SK-N-SH treated with all-trans-retinoic acid at 6 μM for 48 hours (cell line): Measurements from ENCODE around the gene PSMA7.

Experiments
- ATAC-seq: fragments of 200-7000 bp; cut with Tn5 transposase; 3 replicates; pipeline ENCODE4 v1.9.1; 2020; ENCODE audit warnings: mild to moderate bottlenecking, moderate library complexity
- ARNTL ChIP-seq: fragments of 450-650 bp; formaldehyde crosslinking; IDR thresholded peaks from 2 replicates; pipeline ENCODE4 v1.5.0; 2020; ENCODE audit warnings: low read depth, mild to moderate bottlenecking, moderate library complexity, borderline replicate concordance
- BACH2 ChIP-seq: fragments of 250-450 bp; sonication (Bioruptor Pico); IDR thresholded peaks from 2 replicates; pipeline ENCODE4 v1.9.0; 2021; ENCODE audit warnings: mild to moderate bottlenecking, borderline replicate concordance
- CREB5 ChIP-seq: fragments of 250-450 bp; sonication (Bioruptor Pico); IDR thresholded peaks from 2 replicates; pipeline ENCODE4 v1.5.1; 2020; ENCODE audit warnings: low read depth, mild to moderate bottlenecking, moderate library complexity
- CSDC2 ChIP-seq: fragments of 250-450 bp; sonication (Bioruptor Pico); IDR thresholded peaks from 2 replicates; pipeline ENCODE4 v1.5.0; 2020; ENCODE audit warnings: mild to moderate bottlenecking, moderate library complexity
- ESRRG ChIP-seq: fragments of 250-450 bp; sonication (Bioruptor Pico); IDR thresholded peaks from 2 replicates; pipeline ENCODE4 v1.6.1; 2021; ENCODE audit warnings: mild to moderate bottlenecking
- GLIS3 ChIP-seq: fragments of 250-450 bp; sonication (Bioruptor Pico); IDR thresholded peaks from 2 replicates; pipeline ENCODE4 v1.5.0; 2020; ENCODE audit warnings: mild to moderate bottlenecking, moderate library complexity
- ISL1 ChIP-seq: fragments of 250-450 bp; sonication (Bioruptor Pico); IDR thresholded peaks from 2 replicates; pipeline ENCODE4 v2.1.2; 2022; ENCODE audit warnings: mild to moderate bottlenecking, moderate library complexity
- OSR1 ChIP-seq: fragments of 250-450 bp; sonication (Bioruptor Pico); IDR thresholded peaks from 2 replicates; pipeline ENCODE4 v1.8.0; 2022; ENCODE audit warnings: moderate library complexity, mild to moderate bottlenecking, inconsistent platforms
- PATZ1 ChIP-seq: fragments of 250-450 bp; sonication (Bioruptor Pico); IDR thresholded peaks from 2 replicates; pipeline ENCODE4 v1.8.0; 2020; ENCODE audit warnings: mild to moderate bottlenecking, moderate library complexity, borderline replicate concordance
- POU6F1 ChIP-seq: fragments of 250-450 bp; sonication (Bioruptor Pico); IDR thresholded peaks from 2 replicates; pipeline ENCODE4 v1.8.0; 2021; ENCODE audit warnings: low read depth, mild to moderate bottlenecking, moderate library complexity, borderline replicate concordance
- PPARA ChIP-seq: fragments of 250-450 bp; sonication (Bioruptor Pico); IDR thresholded peaks from 2 replicates; pipeline ENCODE4 v1.5.0; 2020; ENCODE audit warnings: mild to moderate bottlenecking, borderline replicate concordance
- RARB ChIP-seq: fragments of 250-450 bp; sonication (Bioruptor Pico); IDR thresholded peaks from 2 replicates; pipeline ENCODE4 v1.8.0; 2021; ENCODE audit warnings: mild to moderate bottlenecking, moderate library complexity
- SNAI2 ChIP-seq: fragments of 250-450 bp; sonication (Bioruptor Pico); IDR thresholded peaks from 2 replicates; pipeline ENCODE4 v1.5.0; 2020; ENCODE audit warnings: mild to moderate bottlenecking, moderate library complexity
- TCF4 ChIP-seq: fragments of 250-450 bp; sonication (Bioruptor Pico); IDR thresholded peaks from 2 replicates; pipeline ENCODE4 v1.8.0; 2021; ENCODE audit warnings: mild to moderate bottlenecking, moderate library complexity, borderline replicate concordance
- TSHZ2 ChIP-seq: fragments of 250-450 bp; sonication (Bioruptor Pico); IDR thresholded peaks from 2 replicates; pipeline ENCODE4 v1.5.0; 2020; ENCODE audit warnings: mild to moderate bottlenecking, moderate library complexity
- ZC3H10 ChIP-seq: fragments of 250-450 bp; sonication (Bioruptor Pico); IDR thresholded peaks from 2 replicates; pipeline ENCODE4 v1.5.1; 2021; ENCODE audit warnings: mild to moderate bottlenecking, moderate library complexity
- ZFP3 ChIP-seq: fragments of 250-450 bp; sonication (Bioruptor Pico); IDR thresholded peaks from 2 replicates; pipeline ENCODE4 v1.5.0; 2020; ENCODE audit warnings: mild to moderate bottlenecking, moderate library complexity
- ZFP30 ChIP-seq: fragments of 450-650 bp; formaldehyde crosslinking; IDR thresholded peaks from 2 replicates; pipeline ENCODE4 v1.5.0; 2022; ENCODE audit warnings: mild to moderate bottlenecking, moderate library complexity
- ZNF565 ChIP-seq: fragments of 450-650 bp; formaldehyde crosslinking; conservative IDR thresholded peaks from 2 replicates; pipeline ENCODE4 v1.5.0; 2020; ENCODE audit warnings: low read depth, mild to moderate bottlenecking, moderate library complexity
- ZNF70 ChIP-seq: fragments of 450-650 bp; formaldehyde crosslinking; IDR thresholded peaks from 2 replicates; pipeline ENCODE4 v1.5.0; 2020; ENCODE audit warnings: mild to moderate bottlenecking, moderate library complexity
- ZNF8 ChIP-seq: fragments of 450-650 bp; formaldehyde crosslinking; IDR thresholded peaks from 2 replicates; pipeline ENCODE4 v1.5.0; 2020; ENCODE audit warnings: mild to moderate bottlenecking, moderate library complexity

The PSMA7 gene

GRCh38 chr20:62158088-62158400, 14.8 kb upstream of the PSMA7 start:
- TF ChIP-seq CREB5 (no peak), SNAI2 (CRISPR knock-in tag) (no peak), ZNF565 (no peak), GLIS3 (no peak), ZFP30 (CRISPR knock-in tag) (no peak), TCF4 (CRISPR knock-in tag) (no peak), BACH2 (CRISPR knock-in tag) (no peak), CSDC2 (CRISPR knock-in tag) (no peak), TSHZ2 (no peak), ARNTL (CRISPR knock-in tag) (no peak), ZFP3 (CRISPR knock-in tag) (no peak), POU6F1 (CRISPR knock-in tag) (no peak), RARB (CRISPR knock-in tag) (no peak), PPARA (CRISPR knock-in tag) (no peak), ZNF70 (CRISPR knock-in tag) (no peak), PATZ1 (CRISPR knock-in tag) (no peak), OSR1 (CRISPR knock-in tag) (no peak), ZNF8 (CRISPR knock-in tag) (no peak), ESRRG (no peak), ISL1 (no peak)
- no peak for ATAC-seq

- TF ChIP-seq RARB (CRISPR knock-in tag) (no peak), ZC3H10 (CRISPR knock-in tag) (no peak), BACH2 (CRISPR knock-in tag) (no peak), TCF4 (CRISPR knock-in tag) (no peak), PATZ1 (CRISPR knock-in tag) (no peak), GLIS3 (no peak), CSDC2 (CRISPR knock-in tag) (no peak), CREB5 (no peak), ZFP3 (CRISPR knock-in tag) (no peak), TSHZ2 (no peak)
- ATAC-seq, result no peak
Measured at GRCh38 chr20:62157387-62158087, 14.3 kb upstream of the PSMA7 start.
